HG03025 (cell line): Measurements from ENCODE around the gene ADAM11.
"Not testable (repeated sequence)": the region's sequence is repeated elsewhere in the genome, so short reads cannot be mapped to it uniquely, and the experiment has no call there.

Source experiments
- ATAC-seq: cut with Tn5 transposase; IDR thresholded peaks from one replicate; pipeline ENCODE4 v1.9.1; 2021; ENCODE audit warnings: mild to moderate bottlenecking, moderate library complexity; ENCODE audit not compliant: unreplicated experiment, low FRiP score

The ADAM11 gene

GRCh38 chr17:44793885-44794842, 35.4 kb downstream of the ADAM11 start:
- no peak for ATAC-seq

- no peak for ATAC-seq
These were observed 36.1 kb downstream of the ADAM11 start for GRCh38 chr17:44794851-44795413.

- ATAC-seq = no peak
These were observed 36.6 kb downstream of the ADAM11 start for GRCh38 chr17:44795421-44795820.

GRCh38 chr17:44795928-44796327, 37.1 kb downstream of the ADAM11 start:
- no peak for ATAC-seq

GRCh38 chr17:44796731-44797130, 37.9 kb downstream of the ADAM11 start:
- no peak for ATAC-seq

- no peak for ATAC-seq
These were observed 39.0 kb downstream of the ADAM11 start for GRCh38 chr17:44797802-44798201.

GRCh38 chr17:44798356-44798755, 39.6 kb downstream of the ADAM11 start:
- ATAC-seq = no peak

- no peak for ATAC-seq
These were observed 43.1 kb downstream of the ADAM11 start for GRCh38 chr17:44801880-44802279.

- ATAC-seq = no peak
These were observed 45.7 kb downstream of the ADAM11 start for GRCh38 chr17:44804302-44805089.

- no peak for ATAC-seq
These were observed 48.5 kb downstream of the ADAM11 start for GRCh38 chr17:44807093-44807816.

- no peak for ATAC-seq
These were observed 49.0 kb downstream of the ADAM11 start for GRCh38 chr17:44807817-44808155.

GRCh38 chr17:44808156-44808555, 49.4 kb downstream of the ADAM11 start:
- ATAC-seq = no peak

GRCh38 chr17:44808656-44809388, 50.0 kb downstream of the ADAM11 start:
- not testable (repeated sequence) for ATAC-seq

- ATAC-seq = no peak
These were observed 53.5 kb downstream of the ADAM11 start for GRCh38 chr17:44812263-44812662.

GRCh38 chr17:44818508-44818907, 59.7 kb downstream of the ADAM11 start:
- ATAC-seq = not testable (repeated sequence)

- ATAC-seq = no peak
These were observed 61.9 kb downstream of the ADAM11 start for GRCh38 chr17:44820631-44821212.

GRCh38 chr17:44825236-44825635, 66.4 kb downstream of the ADAM11 start:
- not testable (repeated sequence) for ATAC-seq

- no peak for ATAC-seq
These were observed 67.5 kb downstream of the ADAM11 start for GRCh38 chr17:44826123-44826790.

- no peak for ATAC-seq
These were observed 69.1 kb downstream of the ADAM11 start for GRCh38 chr17:44827863-44828262.
